Adipose tissue (tissue), 3 donors: ENCODE measurements around the gene WWOX. TPM values are rescaled to one million over a fixed set of nuclear protein-coding genes. Genes with fewer than 3 reads are reported as not detected.
"Not testable (repeated sequence)": the region's sequence is repeated elsewhere in the genome, so short reads cannot be mapped to it uniquely, and the experiment has no call there.

ENCODE experiments used
- H3K27ac ChIP-seq: one replicate; pipeline ENCODE4 v1.5.1; 2013; ENCODE audit warnings: low read depth, low read length
- WGBS, 3 donors: extraction: QIAGEN DNeasy Blood & Tissue Kit; methylation state at CpG; one replicate each; pipeline ENCODE4 v1.1.7; 2013; 5-methylcytosine and 5-hydroxymethylcytosine counted together
- polyA plus RNA-seq, 3 donors: library from polyadenylated mRNA; stranded (reverse); fragments of 200-250 nt; gene quantifications; one replicate each; pipeline ENCODE4 v1.2.3, GENCODE V29; 2013
- donor health status: healthy with polysubstance abuse.
- donor health status: Bipolar disorder and iron deficiency.
- donor health status: healthy.

WWOX gene
- polyA plus RNA-seq, 3 donors: 5.7 to 10.6 (median 7.0) TPM

GRCh38 chr16:79209308-79209707 lies 1109.9 kb downstream of the WWOX start:
- 68 to 78% (median 69%) methylated on average over 7 of the region's 7 CpGs for WGBS, 3 donors
- H3K27ac ChIP-seq: no peak overlapping the region

- H3K27ac ChIP-seq: no peak overlapping the region
- WGBS, 3 donors: 71 to 83% (median 82%) methylated on average over 4 of the region's 4 CpGs
Observed at GRCh38 chr16:79210607-79211006, 1111.2 kb downstream of the WWOX start.

GRCh38 chr16:79211586-79211985 lies 1112.1 kb downstream of the WWOX start:
- H3K27ac ChIP-seq: no peak overlapping the region
- 93 to 97% (median 96%) methylated on average over 13 of the region's 13 CpGs for WGBS, 3 donors

GRCh38 chr16:79212114-79212791 lies 1112.8 kb downstream of the WWOX start:
- H3K27ac ChIP-seq: no peak overlapping the region
- 77 to 88% (median 85%) methylated on average over 10 of the region's 10 CpGs for WGBS, 3 donors

GRCh38 chr16:79213214-79213613 lies 1113.8 kb downstream of the WWOX start:
- WGBS, 3 donors: 64 to 68% (median 68%) methylated on average over 3 of the region's 3 CpGs
- H3K27ac ChIP-seq: no peak overlapping the region

GRCh38 chr16:79215289-79215688 lies 1115.8 kb downstream of the WWOX start:
- WGBS, 3 donors: 61 to 93% (median 72%) methylated on average over 4 of the region's 4 CpGs
- H3K27ac ChIP-seq: no peak overlapping the region

GRCh38 chr16:79217375-79218011 lies 1118.0 kb downstream of the WWOX start:
- WGBS, 3 donors: 82 to 83% (median 83%) methylated on average over 6 of the region's 6 CpGs
- H3K27ac ChIP-seq: no peak overlapping the region

GRCh38 chr16:79218351-79218750 lies 1118.9 kb downstream of the WWOX start:
- H3K27ac ChIP-seq: no peak overlapping the region

GRCh38 chr16:79225994-79226393 lies 1126.5 kb downstream of the WWOX start:
- WGBS, 3 donors: 91 to 96% (median 94%) methylated on average over 3 of the region's 3 CpGs
- not testable (repeated sequence) for H3K27ac ChIP-seq

More at GRCh38 chr16:79218351-79218750, 1118.9 kb downstream of the WWOX start:
- 85 to 95% (median 90%) methylated on average over 1 of the region's 1 CpG for WGBS, 3 donors

- no peak overlapping the region for H3K27ac ChIP-seq
- 72 to 96% (median 94%) methylated on average over 20 of the region's 20 CpGs for WGBS, 3 donors
Observed at GRCh38 chr16:79229361-79229760, 1129.9 kb downstream of the WWOX start.

GRCh38 chr16:79245700-79246099 lies 1146.2 kb downstream of the WWOX start:
- not testable (repeated sequence) for H3K27ac ChIP-seq
- 95 to 100% (median 98%) methylated on average over 2 of the region's 2 CpGs for WGBS, 3 donors

GRCh38 chr16:79247386-79247785 lies 1147.9 kb downstream of the WWOX start:
- no peak overlapping the region for H3K27ac ChIP-seq
- 77 to 92% (median 82%) methylated on average over 5 of the region's 5 CpGs for WGBS, 3 donors

GRCh38 chr16:79248351-79248750 lies 1148.9 kb downstream of the WWOX start:
- H3K27ac ChIP-seq: no peak overlapping the region
- WGBS, 3 donors: 70 to 96% (median 82%) methylated on average over 1 of the region's 1 CpG

- WGBS, 3 donors: 70 to 83% (median 73%) methylated on average over 8 of the region's 8 CpGs
- no peak overlapping the region for H3K27ac ChIP-seq
Observed at GRCh38 chr16:79250502-79251098, 1151.1 kb downstream of the WWOX start.

GRCh38 chr16:79253100-79253631 lies 1153.7 kb downstream of the WWOX start:
- WGBS, 3 donors: 32 to 58% (median 54%) methylated on average over 9 of the region's 9 CpGs
- no peak overlapping the region for H3K27ac ChIP-seq

GRCh38 chr16:79257953-79258490 lies 1158.6 kb downstream of the WWOX start:
- 76 to 90% (median 77%) methylated on average over 10 of the region's 10 CpGs for WGBS, 3 donors
- no peak overlapping the region for H3K27ac ChIP-seq

- 87 to 98% (median 92%) methylated on average over 4 of the region's 4 CpGs for WGBS, 3 donors
- H3K27ac ChIP-seq: not testable (repeated sequence)
Observed at GRCh38 chr16:79260890-79261289, 1161.4 kb downstream of the WWOX start.

GRCh38 chr16:79261481-79261940 lies 1162.1 kb downstream of the WWOX start:
- WGBS, 3 donors: 33 to 52% (median 45%) methylated on average over 5 of the region's 5 CpGs
- H3K27ac ChIP-seq: no peak overlapping the region

- WGBS, 3 donors: 79 to 85% (median 79%) methylated on average over 7 of the region's 7 CpGs
- H3K27ac ChIP-seq: no peak overlapping the region
Observed at GRCh38 chr16:79261944-79262552, 1162.6 kb downstream of the WWOX start.
